GM10266 (cell line): ENCODE results near the gene SPRR1B.

Experiments
- DNase-seq: peaks from one replicate; pipeline ENCODE4 v3.0.0; 2012; ENCODE audit errors: extremely low spot score
- TF ChIP-seq, protein P1 (sequence below): IDR thresholded peaks from 2 replicates; pipeline ENCODE4 v1.5.1; 2012; ENCODE audit warnings: mild to moderate bottlenecking, low read depth; ENCODE audit not compliant: control insufficient read depth, insufficient read depth; ENCODE audit errors: missing control alignments

Gene SPRR1B

DNA sequence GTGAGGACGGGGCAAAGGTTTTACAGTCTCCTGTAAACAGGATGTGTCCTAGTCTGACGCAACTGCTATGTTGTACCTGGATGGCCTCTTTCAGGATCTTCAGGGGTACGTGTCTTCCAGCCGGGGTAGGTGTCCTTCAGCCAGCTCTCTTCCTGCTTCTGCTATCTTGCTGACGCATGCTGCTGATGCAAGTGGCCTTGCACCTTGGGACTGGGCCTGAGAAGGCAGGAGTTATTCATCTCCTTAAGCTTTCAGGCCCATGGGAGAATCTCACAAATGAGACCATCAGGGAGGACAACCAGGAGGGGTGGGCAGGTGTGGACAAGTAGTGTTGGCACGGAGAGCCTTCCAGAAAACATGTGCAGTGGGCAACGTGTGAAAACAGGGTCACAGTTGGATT is 7.9 kb upstream of the SPRR1B start:
- no peak for DNase-seq
- TF ChIP-seq, protein P1, sequence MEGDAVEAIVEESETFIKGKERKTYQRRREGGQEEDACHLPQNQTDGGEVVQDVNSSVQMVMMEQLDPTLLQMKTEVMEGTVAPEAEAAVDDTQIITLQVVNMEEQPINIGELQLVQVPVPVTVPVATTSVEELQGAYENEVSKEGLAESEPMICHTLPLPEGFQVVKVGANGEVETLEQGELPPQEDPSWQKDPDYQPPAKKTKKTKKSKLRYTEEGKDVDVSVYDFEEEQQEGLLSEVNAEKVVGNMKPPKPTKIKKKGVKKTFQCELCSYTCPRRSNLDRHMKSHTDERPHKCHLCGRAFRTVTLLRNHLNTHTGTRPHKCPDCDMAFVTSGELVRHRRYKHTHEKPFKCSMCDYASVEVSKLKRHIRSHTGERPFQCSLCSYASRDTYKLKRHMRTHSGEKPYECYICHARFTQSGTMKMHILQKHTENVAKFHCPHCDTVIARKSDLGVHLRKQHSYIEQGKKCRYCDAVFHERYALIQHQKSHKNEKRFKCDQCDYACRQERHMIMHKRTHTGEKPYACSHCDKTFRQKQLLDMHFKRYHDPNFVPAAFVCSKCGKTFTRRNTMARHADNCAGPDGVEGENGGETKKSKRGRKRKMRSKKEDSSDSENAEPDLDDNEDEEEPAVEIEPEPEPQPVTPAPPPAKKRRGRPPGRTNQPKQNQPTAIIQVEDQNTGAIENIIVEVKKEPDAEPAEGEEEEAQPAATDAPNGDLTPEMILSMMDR = no peak

GRCh38 chr1:153024413-153024812 is 6.6 kb upstream of the SPRR1B start:
- TF ChIP-seq, protein P1 = no peak

GRCh38 chr1:153025797-153026196 is 5.2 kb upstream of the SPRR1B start:
- TF ChIP-seq, protein P1 = no peak
- no peak for DNase-seq

More at GRCh38 chr1:153024413-153024812, 6.6 kb upstream of the SPRR1B start:
- no peak for DNase-seq

- DNase-seq = no peak
- TF ChIP-seq, protein P1 = no peak
These were observed 2.2 kb upstream of the SPRR1B start for GRCh38 chr1:153028766-153029165.

GRCh38 chr1:153032073-153032472 is 1.1 kb downstream of the SPRR1B start:
- TF ChIP-seq, protein P1 = no peak
- DNase-seq = no peak

GRCh38 chr1:153032677-153033308 is 1.8 kb downstream of the SPRR1B start:
- peak; percentile 6 for DNase-seq
- TF ChIP-seq, protein P1 = peak; percentile 35

GRCh38 chr1:153035211-153035610 is 4.2 kb downstream of the SPRR1B start:
- DNase-seq = no peak
- TF ChIP-seq, protein P1 = no peak
